Peyer's patch (tissue), 4 donors: ENCODE results near the gene PRKACG.

Experiments
- POLR2A ChIP-seq, 2 donors: fragments of 450-650 bp; IDR thresholded peaks; one replicate each; pipeline ENCODE4 v1.5.1; 2017; ENCODE audit warnings: antibody characterized with exemption in 2 of 2, mild to moderate bottlenecking in 2 of 2, moderate library complexity in 2 of 2
- TF ChIP-seq, protein P1 (sequence below), 6 experiments: fragments of 450-650 bp in 4 of 6; fragments of 200-600 bp in 2 of 6; sonication (generic) in 1 of 6; IDR thresholded peaks; one replicate each; pipeline ENCODE4 v1.5.1; 2017 to 2019; ENCODE audit warnings: antibody characterized with exemption in 6 of 6, mild to moderate bottlenecking in 3 of 6, moderate library complexity in 1 of 6

DNA sequence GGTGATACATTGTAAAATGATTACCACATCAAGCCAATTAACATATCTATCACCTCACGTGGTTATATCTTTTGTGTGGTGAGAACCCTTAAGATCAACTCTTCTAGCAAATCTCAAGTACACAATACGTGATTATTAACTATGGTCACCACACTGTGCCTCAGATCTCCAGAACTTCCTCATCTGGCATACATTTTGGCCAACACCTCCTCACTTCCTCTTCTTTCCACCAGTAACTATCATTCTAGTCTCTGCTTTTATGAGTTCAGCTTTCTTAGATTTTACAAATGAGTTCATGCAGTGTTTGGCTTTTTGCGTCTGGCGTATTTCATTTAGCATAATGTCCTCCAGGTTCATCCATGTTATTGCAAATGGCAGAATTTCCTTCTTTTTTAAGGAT is 35.8 kb downstream of the PRKACG start:
- TF ChIP-seq POLR2A (IDR thresholded peaks at IDR 0.05): no peak
- TF ChIP-seq, protein P1, sequence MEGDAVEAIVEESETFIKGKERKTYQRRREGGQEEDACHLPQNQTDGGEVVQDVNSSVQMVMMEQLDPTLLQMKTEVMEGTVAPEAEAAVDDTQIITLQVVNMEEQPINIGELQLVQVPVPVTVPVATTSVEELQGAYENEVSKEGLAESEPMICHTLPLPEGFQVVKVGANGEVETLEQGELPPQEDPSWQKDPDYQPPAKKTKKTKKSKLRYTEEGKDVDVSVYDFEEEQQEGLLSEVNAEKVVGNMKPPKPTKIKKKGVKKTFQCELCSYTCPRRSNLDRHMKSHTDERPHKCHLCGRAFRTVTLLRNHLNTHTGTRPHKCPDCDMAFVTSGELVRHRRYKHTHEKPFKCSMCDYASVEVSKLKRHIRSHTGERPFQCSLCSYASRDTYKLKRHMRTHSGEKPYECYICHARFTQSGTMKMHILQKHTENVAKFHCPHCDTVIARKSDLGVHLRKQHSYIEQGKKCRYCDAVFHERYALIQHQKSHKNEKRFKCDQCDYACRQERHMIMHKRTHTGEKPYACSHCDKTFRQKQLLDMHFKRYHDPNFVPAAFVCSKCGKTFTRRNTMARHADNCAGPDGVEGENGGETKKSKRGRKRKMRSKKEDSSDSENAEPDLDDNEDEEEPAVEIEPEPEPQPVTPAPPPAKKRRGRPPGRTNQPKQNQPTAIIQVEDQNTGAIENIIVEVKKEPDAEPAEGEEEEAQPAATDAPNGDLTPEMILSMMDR (IDR thresholded peaks at IDR 0.05): no peak
